Esophagus (tissue), 2 donors: ENCODE data around the gene NKAIN1. TPM values are rescaled to one million over a fixed set of nuclear protein-coding genes. Genes with fewer than 3 reads are reported as not detected.

Source experiments
- H3K27ac ChIP-seq, 2 donors: one replicate each; pipeline ENCODE4 v1.5.1; 2013; ENCODE audit warnings: low read depth in 2 of 2, mild to moderate bottlenecking in 2 of 2, inconsistent platforms in 1 of 2, low read length in 1 of 2, moderate library complexity in 1 of 2
- H3K27me3 ChIP-seq, 2 donors: one replicate each; pipeline ENCODE4 v1.6.1; 2013; ENCODE audit warnings: low read length in 2 of 2, control low read depth in 1 of 2, mild to moderate bottlenecking in 1 of 2; ENCODE audit not compliant: insufficient read depth in 2 of 2, control insufficient read depth in 1 of 2
- H3K36me3 ChIP-seq, 2 donors: one replicate each; pipeline ENCODE4 v1.6.1; 2013; ENCODE audit warnings: low read length in 1 of 2; ENCODE audit not compliant: control insufficient read depth in 2 of 2, insufficient read depth in 2 of 2
- H3K4me1 ChIP-seq, 2 donors: one replicate each; pipeline ENCODE4 v1.6.1; 2013; ENCODE audit warnings: low read length in 1 of 2; ENCODE audit not compliant: control insufficient read depth in 2 of 2, insufficient read depth in 2 of 2
- H3K4me3 ChIP-seq, 2 donors: one replicate each; pipeline ENCODE4 v1.5.1; 2013; ENCODE audit warnings: low read length in 2 of 2, mild to moderate bottlenecking in 2 of 2, low read depth in 1 of 2, moderate library complexity in 1 of 2
- H3K9me3 ChIP-seq, 2 donors: one replicate each; pipeline ENCODE4 v1.6.1; 2013; ENCODE audit warnings: mild to moderate bottlenecking in 2 of 2, low read depth in 1 of 2, low read length in 1 of 2, moderate library complexity in 1 of 2; ENCODE audit not compliant: control insufficient read depth in 2 of 2, insufficient read depth in 1 of 2
- WGBS, 2 donors: extraction: QIAGEN DNeasy Blood & Tissue Kit; methylation state at CpG; one replicate each; pipeline ENCODE4 v1.1.7; 2013; 5-methylcytosine and 5-hydroxymethylcytosine counted together
- polyA plus RNA-seq, 2 donors: library from polyadenylated mRNA; stranded (reverse); fragments of 200-250 nt; gene quantifications; one replicate each; pipeline ENCODE4 v1.2.3, GENCODE V29; 2013
- donor health status: healthy with polysubstance abuse.
- donor health status: Bipolar disorder and iron deficiency.

Gene NKAIN1
- polyA plus RNA-seq, 2 donors, result 0.16 to 0.38 TPM

DNA sequence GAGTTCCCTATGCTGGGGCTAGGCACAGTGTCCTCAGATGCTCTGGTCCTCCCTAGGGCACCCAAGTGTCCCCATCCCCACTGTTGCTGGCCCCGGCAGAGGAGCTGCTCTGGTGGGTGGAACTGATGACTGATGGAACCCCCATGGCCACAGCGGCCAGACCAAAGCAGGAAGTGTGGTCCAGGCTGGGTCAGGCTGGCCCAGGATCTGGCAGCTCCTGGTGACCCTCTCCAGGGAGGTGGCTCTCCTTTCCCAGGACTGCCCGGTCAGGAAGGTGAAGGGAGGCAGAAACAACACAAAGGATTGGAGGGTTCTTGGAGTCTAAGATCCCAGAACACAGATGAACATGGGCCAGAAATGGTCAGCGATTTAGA lies 1.1 kb downstream of the NKAIN1 start:
- Histone ChIP-seq H3K9me3 (no peaks in the 10 kb centered on the region), H3K4me1 (peaks cover 0 to 7% of the 10 kb centered on the region in 2 donors), H3K27ac (no peak overlapping the region), H3K27me3 (peaks cover 0 to 11% of the 10 kb centered on the region in 2 donors), H3K36me3 (no peaks in the 10 kb centered on the region), H3K4me3 (no peak overlapping the region)
- WGBS, 2 donors, result 21 to 25% methylated on average over 4 of the region's 4 CpGs

DNA sequence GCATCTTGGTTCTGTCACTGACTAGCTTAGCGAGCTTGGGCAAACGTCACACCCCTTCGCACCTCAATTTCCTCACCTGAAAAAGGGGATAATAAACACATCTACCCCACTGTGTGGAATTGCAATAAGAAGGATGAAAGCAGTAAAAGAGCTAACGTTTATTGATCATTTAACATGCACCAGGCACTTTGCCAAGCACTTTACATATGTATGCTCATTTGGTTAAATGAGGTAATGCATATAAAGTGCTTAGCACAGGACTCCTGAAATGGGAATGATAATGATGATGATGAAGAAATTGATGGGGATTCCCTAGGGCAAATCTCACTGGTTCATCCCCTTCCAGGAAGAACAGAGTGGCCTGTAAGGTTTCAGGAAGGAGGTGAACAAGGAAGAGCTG lies 4.8 kb downstream of the NKAIN1 start:
- WGBS, 2 donors, result 55 to 56% methylated on average over 4 of the region's 4 CpGs
- Histone ChIP-seq H3K27me3 (peaks cover 0 to 11% of the 10 kb centered on the region in 2 donors), H3K4me1 (peaks cover 0 to 7% of the 10 kb centered on the region in 2 donors), H3K36me3 (no peaks in the 10 kb centered on the region), H3K9me3 (no peaks in the 10 kb centered on the region), H3K27ac (no peak overlapping the region), H3K4me3 (no peak overlapping the region)

DNA sequence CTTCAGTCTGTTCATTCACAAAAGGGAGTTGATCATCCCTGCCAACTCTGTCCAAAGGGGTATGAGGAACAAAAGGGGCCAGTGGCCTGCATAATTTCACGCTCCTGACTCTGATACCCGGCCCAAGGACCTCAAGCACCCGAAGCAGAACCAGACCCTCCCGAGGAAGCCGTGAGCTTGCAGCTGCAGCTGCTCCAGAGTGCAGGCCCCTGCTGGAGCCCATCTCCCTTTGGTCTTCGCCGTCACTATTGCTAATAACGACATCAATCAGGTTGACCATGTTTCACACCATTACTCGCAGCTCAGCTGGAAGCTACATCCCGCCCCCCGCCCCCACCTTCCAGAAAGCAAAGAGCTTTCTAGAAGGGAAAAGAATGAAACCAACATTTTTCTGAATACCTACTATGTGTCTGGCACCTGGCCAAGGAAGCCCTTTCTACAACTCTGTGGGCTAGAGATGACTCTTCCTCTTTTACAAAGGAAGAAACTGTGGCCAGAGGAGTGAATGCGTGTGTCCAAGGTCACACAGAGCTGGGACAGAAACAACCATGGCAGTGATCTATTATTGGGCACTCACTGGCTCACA lies 5.5 kb downstream of the NKAIN1 start:
- Histone ChIP-seq H3K27ac (no peak overlapping the region), H3K9me3 (no peaks in the 10 kb centered on the region), H3K4me3 (no peak overlapping the region), H3K27me3 (peaks cover 0 to 11% of the 10 kb centered on the region in 2 donors), H3K4me1 (peaks cover 0 to 7% of the 10 kb centered on the region in 2 donors), H3K36me3 (no peaks in the 10 kb centered on the region)
- 58 to 61% methylated on average over 12 of the region's 12 CpGs for WGBS, 2 donors

DNA sequence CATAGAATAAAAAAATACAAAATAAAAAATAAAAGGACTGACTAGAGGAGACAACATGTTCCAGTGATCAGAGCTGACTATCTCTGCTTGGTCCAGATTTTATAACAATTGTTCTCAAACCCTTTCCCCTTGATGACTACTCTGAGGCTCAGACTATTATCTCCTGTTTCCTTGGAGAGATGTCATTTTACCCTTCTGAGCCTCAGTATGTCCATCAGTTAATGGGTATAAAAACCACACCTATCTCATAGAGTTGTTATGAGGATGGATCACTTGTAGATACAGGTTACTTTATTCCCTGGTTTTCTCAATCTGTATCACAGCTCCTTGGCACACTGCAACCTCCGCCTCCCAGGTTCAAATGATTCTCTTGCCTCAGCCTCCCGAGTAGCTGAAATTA lies 7.0 kb downstream of the NKAIN1 start:
- 93 to 95% methylated on average over 2 of the region's 2 CpGs for WGBS, 2 donors
- no peaks in the 10 kb centered on the region for H3K36me3 ChIP-seq
- no peaks in the 10 kb centered on the region for H3K9me3 ChIP-seq
- no peak overlapping the region for H3K4me3 ChIP-seq
- no peak overlapping the region for H3K27ac ChIP-seq
- no peaks in the 10 kb centered on the region for H3K4me1 ChIP-seq
- peaks cover 0 to 5% of the 10 kb centered on the region in 2 donors for H3K27me3 ChIP-seq

DNA sequence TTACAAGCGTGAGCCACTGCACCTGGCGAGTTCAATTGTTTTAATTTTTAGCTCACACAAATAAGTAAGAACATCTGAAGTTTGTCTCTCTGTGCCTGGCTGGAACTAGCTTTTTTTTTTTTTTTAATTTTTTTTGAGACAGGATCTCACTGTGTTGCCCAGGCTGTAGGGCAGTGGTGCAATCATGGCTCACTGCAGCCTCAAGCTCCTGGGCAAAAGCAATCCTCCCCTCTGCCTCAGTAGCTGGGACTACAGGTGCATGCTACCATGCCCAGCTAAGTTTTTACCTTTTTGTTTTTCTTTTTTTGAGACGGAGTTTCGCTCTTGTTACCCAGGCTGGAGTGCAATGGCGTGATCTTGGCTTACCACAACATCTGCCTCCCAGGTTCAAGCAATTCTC lies 7.9 kb downstream of the NKAIN1 start:
- H3K36me3 ChIP-seq, result no peaks in the 10 kb centered on the region
- WGBS, 2 donors, result 92 to 98% methylated on average over 5 of the region's 5 CpGs

DNA sequence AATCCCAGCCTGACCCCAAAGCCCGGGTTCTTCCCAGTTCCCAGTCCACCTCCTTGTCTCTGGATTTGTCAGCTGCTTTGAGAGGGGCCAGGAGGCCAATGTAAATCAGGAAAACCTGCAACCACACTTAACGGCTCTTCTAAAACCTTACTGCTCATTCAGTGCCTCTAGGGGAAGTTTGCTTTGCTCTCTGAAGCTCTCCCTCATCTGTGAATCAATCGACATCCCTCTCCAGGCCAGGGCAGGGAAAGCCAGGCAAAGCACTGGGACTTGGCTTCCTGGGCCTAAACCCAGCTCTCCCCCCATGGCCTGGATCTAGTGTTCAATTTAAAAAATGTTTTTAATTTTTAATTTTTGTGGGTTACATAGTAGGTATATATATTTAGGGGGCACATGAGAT lies 9.3 kb downstream of the NKAIN1 start:
- H3K4me1 ChIP-seq, result no peaks in the 10 kb centered on the region
- H3K9me3 ChIP-seq, result no peaks in the 10 kb centered on the region
- no peaks in the 10 kb centered on the region for H3K27me3 ChIP-seq
- no peak overlapping the region for H3K27ac ChIP-seq
- 61 to 62% methylated on average over 3 of the region's 3 CpGs for WGBS, 2 donors
- no peak overlapping the region for H3K4me3 ChIP-seq
- H3K36me3 ChIP-seq, result no peaks in the 10 kb centered on the region

More for the DNA sequence above, 7.9 kb downstream of the NKAIN1 start:
- H3K27ac ChIP-seq, result no peak overlapping the region
- no peaks in the 10 kb centered on the region for H3K4me1 ChIP-seq
- no peak overlapping the region for H3K4me3 ChIP-seq
- H3K27me3 ChIP-seq, result peaks cover 0 to 5% of the 10 kb centered on the region in 2 donors
- no peaks in the 10 kb centered on the region for H3K9me3 ChIP-seq

DNA sequence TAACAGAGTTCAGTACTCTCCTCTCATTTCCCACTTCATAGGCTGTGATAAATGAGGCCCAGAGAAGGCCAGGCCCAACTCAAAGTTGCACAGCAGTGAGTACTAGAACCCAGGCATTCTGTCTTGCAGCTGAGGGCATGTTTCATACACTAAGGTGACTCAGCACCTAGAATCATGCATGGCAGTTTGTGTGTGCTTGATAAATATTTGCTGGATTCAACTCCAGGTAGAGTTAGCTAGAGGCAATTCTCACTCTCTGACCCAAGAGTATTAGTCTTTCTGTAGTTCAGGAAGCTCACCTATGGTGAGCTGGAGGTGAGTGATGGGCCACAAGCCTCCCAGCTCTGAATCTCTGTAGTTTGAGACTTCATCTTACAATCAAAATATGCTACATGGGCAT lies 10.7 kb downstream of the NKAIN1 start:
- no peak overlapping the region for H3K27ac ChIP-seq
- H3K36me3 ChIP-seq, result no peaks in the 10 kb centered on the region
- no peak overlapping the region for H3K4me3 ChIP-seq
- no peaks in the 10 kb centered on the region for H3K27me3 ChIP-seq
- no peaks in the 10 kb centered on the region for H3K4me1 ChIP-seq
- no peaks in the 10 kb centered on the region for H3K9me3 ChIP-seq

DNA sequence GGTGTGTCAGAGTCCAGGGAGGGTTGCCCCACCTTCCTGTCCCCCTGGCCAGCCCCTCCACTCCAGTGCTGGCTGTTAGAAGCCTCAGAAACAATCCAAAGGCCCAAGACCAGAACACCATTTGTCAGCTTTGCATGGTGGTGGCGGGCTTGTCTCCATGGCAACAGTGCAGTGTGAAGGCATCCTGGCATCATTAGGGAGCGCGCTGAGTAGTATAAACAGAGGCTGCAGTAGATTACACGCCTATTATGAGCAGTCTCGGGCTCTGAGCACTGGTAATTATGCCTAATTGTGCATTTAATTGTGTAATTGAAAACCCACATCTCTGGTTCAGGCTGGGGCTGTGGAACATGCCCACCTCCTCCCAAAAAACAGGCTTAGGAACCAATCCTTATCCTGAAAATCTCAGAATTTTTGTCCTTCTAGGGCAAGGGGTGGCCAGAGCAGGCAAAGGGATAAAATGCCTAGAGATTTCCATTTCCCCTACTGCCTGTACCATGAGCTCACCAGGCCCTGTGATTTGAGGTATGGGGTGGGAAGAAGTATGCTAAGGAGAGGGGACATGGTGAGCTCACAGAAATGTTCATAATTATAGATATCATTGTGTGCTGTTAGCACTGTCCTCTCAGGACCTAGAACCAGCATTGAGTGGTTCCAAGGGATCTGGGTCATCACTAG lies 11.7 kb downstream of the NKAIN1 start:
- H3K27me3 ChIP-seq, result no peaks in the 10 kb centered on the region
- no peak overlapping the region for H3K4me3 ChIP-seq
- no peak overlapping the region for H3K27ac ChIP-seq
- no peaks in the 10 kb centered on the region for H3K36me3 ChIP-seq
- WGBS, 2 donors, result 72% methylated on average over 5 of the region's 5 CpGs
- no peaks in the 10 kb centered on the region for H3K9me3 ChIP-seq
- no peaks in the 10 kb centered on the region for H3K4me1 ChIP-seq

DNA sequence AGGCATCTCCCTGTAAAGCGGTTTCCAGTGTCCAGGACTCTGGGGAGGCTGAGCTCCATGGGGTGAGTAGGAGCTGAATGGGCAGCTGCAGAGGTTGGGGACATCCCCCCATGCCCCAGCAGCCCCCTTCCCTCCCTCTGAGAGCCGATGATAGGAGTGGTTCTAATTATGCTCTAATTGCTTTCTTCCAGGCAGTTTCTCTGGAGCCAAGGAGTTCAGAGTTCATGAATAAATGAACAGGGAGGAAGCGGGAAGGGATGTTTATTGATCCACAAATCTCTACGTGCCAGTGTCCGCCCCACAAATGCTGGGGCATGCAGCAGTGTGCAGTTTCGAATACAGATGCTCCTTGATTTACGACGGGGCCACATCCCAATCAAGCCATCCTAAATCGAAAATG lies 15.6 kb downstream of the NKAIN1 start:
- no peaks in the 10 kb centered on the region for H3K9me3 ChIP-seq
- H3K27me3 ChIP-seq, result no peaks in the 10 kb centered on the region
- H3K4me3 ChIP-seq, result no peak overlapping the region
- H3K36me3 ChIP-seq, result no peaks in the 10 kb centered on the region
- peaks cover 0 to 2% of the 10 kb centered on the region in 2 donors for H3K4me1 ChIP-seq
- 47 to 53% methylated on average over 9 of the region's 9 CpGs for WGBS, 2 donors
- no peak overlapping the region for H3K27ac ChIP-seq

DNA sequence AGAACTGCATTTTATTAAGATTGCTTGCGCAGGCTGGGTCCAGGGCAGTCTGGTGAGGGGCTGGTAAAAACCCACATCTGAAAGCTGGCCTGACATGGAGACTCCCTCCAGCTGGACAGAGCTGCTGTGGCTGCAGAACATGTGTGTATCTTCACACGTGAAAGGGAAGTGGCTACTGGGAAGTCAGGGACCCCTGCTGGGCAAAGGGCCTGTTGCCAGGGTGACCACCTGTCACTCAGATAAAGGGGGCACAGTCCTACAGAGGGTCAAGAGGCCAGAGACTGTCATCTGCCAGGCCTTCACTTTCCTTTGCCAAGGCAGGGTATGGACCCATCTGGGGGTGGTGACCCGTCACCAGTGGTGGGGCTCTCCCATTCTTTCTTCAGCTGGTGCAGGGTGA lies 17.5 kb downstream of the NKAIN1 start:
- 81 to 84% methylated on average over 3 of the region's 3 CpGs for WGBS, 2 donors
- Histone ChIP-seq H3K4me1 (peaks cover 0 to 2% of the 10 kb centered on the region in 2 donors), H3K9me3 (peaks cover 0 to 2% of the 10 kb centered on the region in 2 donors), H3K36me3 (no peaks in the 10 kb centered on the region), H3K27ac (no peak overlapping the region), H3K4me3 (no peak overlapping the region), H3K27me3 (no peaks in the 10 kb centered on the region)
